Measurements from ENCODE around the gene NDP. TPM values are rescaled to one million over a fixed set of nuclear protein-coding genes. Genes with fewer than 3 reads are reported as not detected.

Gene NDP
- total and polyA plus RNA-seq, 10 of the 15 experiments (the other 5 are each of a cell fraction or from before 2014, with no cell fraction given) = 0.04 TPM; not detected in 9

DNA sequence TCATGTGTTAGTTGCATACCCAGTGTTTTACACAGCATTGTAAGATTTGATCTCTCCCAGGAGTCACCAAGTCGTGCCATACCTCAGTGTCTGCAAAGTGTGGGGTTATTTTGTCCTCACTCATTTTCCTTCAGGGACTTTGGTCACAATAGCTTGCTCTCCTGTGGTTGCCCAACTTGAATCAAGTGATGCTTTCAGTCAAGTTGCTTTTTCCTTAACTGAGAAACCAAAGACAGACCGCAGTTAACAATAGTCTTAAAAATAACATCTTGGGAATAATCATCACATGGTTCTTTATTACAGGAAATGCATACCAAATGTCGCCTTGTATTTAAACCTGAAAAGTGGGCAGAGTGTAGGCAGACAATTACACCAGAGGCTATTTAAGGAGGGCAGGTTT is 44.5 kb upstream of the NDP start (continued):
- TF ChIP-seq ZNF274 (IDR thresholded peaks at IDR 0.05; ENCODE audit: insufficient read depth, insufficient read length) = no peak

DNA sequence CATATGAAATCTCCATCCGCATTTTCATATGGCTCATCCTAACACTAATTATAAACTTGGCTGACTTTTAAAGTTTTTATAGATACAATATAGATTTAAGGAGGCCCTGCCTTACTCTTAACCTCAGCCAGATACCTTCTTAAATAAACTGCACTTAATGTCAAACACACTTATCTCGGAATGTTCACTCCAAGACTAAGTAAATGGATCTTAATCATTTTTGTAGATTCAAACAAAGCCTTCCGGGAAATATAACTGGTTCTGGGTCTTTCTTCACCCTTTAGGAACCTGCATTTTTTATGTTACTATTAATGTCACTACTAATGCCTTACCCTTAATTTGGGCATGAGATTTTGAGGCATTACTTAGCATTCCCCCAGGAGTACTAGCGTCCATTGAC is 43.7 kb upstream of the NDP start:
- ATAC-seq (no peak), DNase-seq (ENCODE audit: low read depth, low spot score) (no peak), FAIRE-seq (no peak)
- WGBS (ENCODE audit: insufficient coverage, insufficient replicate concordance, low lambda C conversion rate, missing lambda C conversion rate) = 12% methylated on average over 4 of the region's 4 CpGs
- no peaks in the 10 kb centered on the region for H3K79me2 ChIP-seq (ENCODE audit: control insufficient read depth, insufficient read depth, low read length)
- H4K20me1 ChIP-seq (ENCODE audit: control insufficient read depth, insufficient read depth) = no peaks in the 10 kb centered on the region
- H3K4me2 ChIP-seq (ENCODE audit: control insufficient read depth, insufficient read depth) = no peak overlapping the region
- ChIA-PET RAD21 (ENCODE audit: unreplicated experiment) (no interaction called here), SMC1A (ENCODE audit: uncharacterized antibody, unreplicated experiment) (no interaction called here), CTCF (no interaction called here), POLR2A (no interaction called here)
- no TSS peak for BruUV-seq (replicated peaks)
- no peaks in the 10 kb centered on the region for H3K9me3 ChIP-seq (replicated peaks; ENCODE audit: control insufficient read depth, insufficient read depth, low read length)
- no peak for TF ChIP-seq MYB (IDR thresholded peaks at IDR 0.05; ENCODE audit: borderline replicate concordance, low read depth, low read length)
- no peak for TF ChIP-seq GABPA (IDR thresholded peaks at IDR 0.05; ENCODE audit: low read depth)
- TF ChIP-seq HDGF (IDR thresholded peaks at IDR 0.05) = no peak
- TF ChIP-seq, protein P1, sequence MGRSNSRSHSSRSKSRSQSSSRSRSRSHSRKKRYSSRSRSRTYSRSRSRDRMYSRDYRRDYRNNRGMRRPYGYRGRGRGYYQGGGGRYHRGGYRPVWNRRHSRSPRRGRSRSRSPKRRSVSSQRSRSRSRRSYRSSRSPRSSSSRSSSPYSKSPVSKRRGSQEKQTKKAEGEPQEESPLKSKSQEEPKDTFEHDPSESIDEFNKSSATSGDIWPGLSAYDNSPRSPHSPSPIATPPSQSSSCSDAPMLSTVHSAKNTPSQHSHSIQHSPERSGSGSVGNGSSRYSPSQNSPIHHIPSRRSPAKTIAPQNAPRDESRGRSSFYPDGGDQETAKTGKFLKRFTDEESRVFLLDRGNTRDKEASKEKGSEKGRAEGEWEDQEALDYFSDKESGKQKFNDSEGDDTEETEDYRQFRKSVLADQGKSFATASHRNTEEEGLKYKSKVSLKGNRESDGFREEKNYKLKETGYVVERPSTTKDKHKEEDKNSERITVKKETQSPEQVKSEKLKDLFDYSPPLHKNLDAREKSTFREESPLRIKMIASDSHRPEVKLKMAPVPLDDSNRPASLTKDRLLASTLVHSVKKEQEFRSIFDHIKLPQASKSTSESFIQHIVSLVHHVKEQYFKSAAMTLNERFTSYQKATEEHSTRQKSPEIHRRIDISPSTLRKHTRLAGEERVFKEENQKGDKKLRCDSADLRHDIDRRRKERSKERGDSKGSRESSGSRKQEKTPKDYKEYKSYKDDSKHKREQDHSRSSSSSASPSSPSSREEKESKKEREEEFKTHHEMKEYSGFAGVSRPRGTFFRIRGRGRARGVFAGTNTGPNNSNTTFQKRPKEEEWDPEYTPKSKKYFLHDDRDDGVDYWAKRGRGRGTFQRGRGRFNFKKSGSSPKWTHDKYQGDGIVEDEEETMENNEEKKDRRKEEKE (IDR thresholded peaks at IDR 0.05) = no peak
- no peak for TF ChIP-seq POU2F2 (IDR thresholded peaks at IDR 0.05; ENCODE audit: borderline replicate concordance, low read depth, low read length)
- no peak for TF ChIP-seq EGR1 (IDR thresholded peaks at IDR 0.05; ENCODE audit: borderline replicate concordance in 1 of 2, low read depth in 2 of 2, low read length in 2 of 2)
- TF ChIP-seq, protein P2, sequence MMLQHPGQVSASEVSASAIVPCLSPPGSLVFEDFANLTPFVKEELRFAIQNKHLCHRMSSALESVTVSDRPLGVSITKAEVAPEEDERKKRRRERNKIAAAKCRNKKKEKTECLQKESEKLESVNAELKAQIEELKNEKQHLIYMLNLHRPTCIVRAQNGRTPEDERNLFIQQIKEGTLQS (IDR thresholded peaks at IDR 0.05; ENCODE audit: borderline replicate concordance, extremely low read depth, low read depth, low read length) = no peak
- no peak for TF ChIP-seq FOS (IDR thresholded peaks at IDR 0.05; ENCODE audit: borderline replicate concordance, extremely low read depth, insufficient read length)
- no peak for TF ChIP-seq TAF1 (IDR thresholded peaks at IDR 0.05; ENCODE audit: borderline replicate concordance, low read depth, low read length)
- no peak for TF ChIP-seq ETV6 (conservative IDR thresholded peaks at IDR 0.05 in 1 of 2, IDR thresholded peaks at IDR 0.05 in 1 of 2; ENCODE audit: borderline replicate concordance in 1 of 2, low read depth in 1 of 2)
- TF ChIP-seq, protein P3, sequence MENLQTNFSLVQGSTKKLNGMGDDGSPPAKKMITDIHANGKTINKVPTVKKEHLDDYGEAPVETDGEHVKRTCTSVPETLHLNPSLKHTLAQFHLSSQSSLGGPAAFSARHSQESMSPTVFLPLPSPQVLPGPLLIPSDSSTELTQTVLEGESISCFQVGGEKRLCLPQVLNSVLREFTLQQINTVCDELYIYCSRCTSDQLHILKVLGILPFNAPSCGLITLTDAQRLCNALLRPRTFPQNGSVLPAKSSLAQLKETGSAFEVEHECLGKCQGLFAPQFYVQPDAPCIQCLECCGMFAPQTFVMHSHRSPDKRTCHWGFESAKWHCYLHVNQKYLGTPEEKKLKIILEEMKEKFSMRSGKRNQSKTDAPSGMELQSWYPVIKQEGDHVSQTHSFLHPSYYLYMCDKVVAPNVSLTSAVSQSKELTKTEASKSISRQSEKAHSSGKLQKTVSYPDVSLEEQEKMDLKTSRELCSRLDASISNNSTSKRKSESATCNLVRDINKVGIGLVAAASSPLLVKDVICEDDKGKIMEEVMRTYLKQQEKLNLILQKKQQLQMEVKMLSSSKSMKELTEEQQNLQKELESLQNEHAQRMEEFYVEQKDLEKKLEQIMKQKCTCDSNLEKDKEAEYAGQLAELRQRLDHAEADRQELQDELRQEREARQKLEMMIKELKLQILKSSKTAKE (IDR thresholded peaks at IDR 0.05; ENCODE audit: low read depth, poor library complexity, severe bottlenecking) = no peak
- TF ChIP-seq HCFC1 (IDR thresholded peaks at IDR 0.05; ENCODE audit: low read length) = no peak
- TF ChIP-seq ZNF24 (IDR thresholded peaks at IDR 0.05) = no peak
- H3K27ac ChIP-seq (ENCODE audit: control insufficient read depth, insufficient read depth) = no peak overlapping the region
- no peak overlapping the region for H3K4me3 ChIP-seq
- intact Hi-C loops (cut with micrococcal nuclease; ENCODE audit: unreplicated experiment) (no loop called here), in situ Hi-C loops (cut with MboI) (no loop called here)
- H3K4me1 ChIP-seq (ENCODE audit: control insufficient read depth, insufficient read depth, low read length) = no peaks in the 10 kb centered on the region
- no peak overlapping the region for H3K9ac ChIP-seq (ENCODE audit: control insufficient read depth, insufficient read depth, low read length)
- no peaks in the 10 kb centered on the region for H3K36me3 ChIP-seq (ENCODE audit: control insufficient read depth in 2 of 2, insufficient read depth in 2 of 2, low read length in 1 of 2)
- H2AFZ ChIP-seq (ENCODE audit: control insufficient read depth, low read depth, low read length) = no peak overlapping the region
- no peaks in the 10 kb centered on the region for H3K27me3 ChIP-seq (replicated peaks in 1 of 2; ENCODE audit: control insufficient read depth in 2 of 2, insufficient read depth in 2 of 2, low read length in 1 of 2)

All from GM12878 (cell line).